ENCODE data around the gene METTL8. TPM values are rescaled to one million over a fixed set of nuclear protein-coding genes. Genes with fewer than 3 reads are reported as not detected.

Gene METTL8
- total RNA-seq, 4 donors from 2014 or later = 22.1 to 43.3 (median 31.5) TPM

DNA sequence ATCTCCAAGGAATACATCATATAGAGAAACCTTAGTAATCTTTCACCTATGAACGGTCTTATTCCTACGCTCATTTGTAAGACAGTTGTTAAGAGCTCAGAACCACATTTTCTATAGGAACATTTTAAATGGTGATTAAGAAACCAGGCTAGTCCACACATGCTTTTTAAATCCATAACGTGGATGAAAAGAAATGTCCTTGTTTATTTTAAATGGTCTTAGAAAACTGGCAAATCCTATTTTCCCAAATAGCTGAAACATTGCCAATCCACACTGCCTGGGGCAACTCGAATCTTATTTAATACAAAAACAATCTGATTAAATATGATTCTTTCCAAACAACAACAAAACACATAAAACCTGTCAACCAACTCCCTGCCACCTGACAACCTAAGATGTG is 23.7 kb downstream of the METTL8 start:
- intact Hi-C loops (cut with DNase I) = loop anchor here (10.0 kb wide), 1 partner anchor 135 kb away; no protein-coding TSS in a partner anchor
- H3K9me3 ChIP-seq = no peaks in the 10 kb centered on the region
- H3K4me3 ChIP-seq = peak overlapping the region in 2 of 4 donors; percentile 35
- peaks cover 7 to 34% (median 27%) of the 10 kb centered on the region in 4 donors for H3K4me1 ChIP-seq
- H3K36me3 ChIP-seq = no peaks in the 10 kb centered on the region
- peak overlapping the region in 3 of 4 donors; percentile 17 to 53 (median 40) for H3K27ac ChIP-seq (replicated peaks in 1 of 4)
- H3K27me3 ChIP-seq = no peaks in the 10 kb centered on the region
- TF ChIP-seq POLR2A (IDR thresholded peaks at IDR 0.05; ENCODE audit: low read depth) (no peak), POLR2AphosphoS5 (IDR thresholded peaks at IDR 0.05) (no peak), EP300 (IDR thresholded peaks at IDR 0.05) (no peak)
- TF ChIP-seq, protein P1, sequence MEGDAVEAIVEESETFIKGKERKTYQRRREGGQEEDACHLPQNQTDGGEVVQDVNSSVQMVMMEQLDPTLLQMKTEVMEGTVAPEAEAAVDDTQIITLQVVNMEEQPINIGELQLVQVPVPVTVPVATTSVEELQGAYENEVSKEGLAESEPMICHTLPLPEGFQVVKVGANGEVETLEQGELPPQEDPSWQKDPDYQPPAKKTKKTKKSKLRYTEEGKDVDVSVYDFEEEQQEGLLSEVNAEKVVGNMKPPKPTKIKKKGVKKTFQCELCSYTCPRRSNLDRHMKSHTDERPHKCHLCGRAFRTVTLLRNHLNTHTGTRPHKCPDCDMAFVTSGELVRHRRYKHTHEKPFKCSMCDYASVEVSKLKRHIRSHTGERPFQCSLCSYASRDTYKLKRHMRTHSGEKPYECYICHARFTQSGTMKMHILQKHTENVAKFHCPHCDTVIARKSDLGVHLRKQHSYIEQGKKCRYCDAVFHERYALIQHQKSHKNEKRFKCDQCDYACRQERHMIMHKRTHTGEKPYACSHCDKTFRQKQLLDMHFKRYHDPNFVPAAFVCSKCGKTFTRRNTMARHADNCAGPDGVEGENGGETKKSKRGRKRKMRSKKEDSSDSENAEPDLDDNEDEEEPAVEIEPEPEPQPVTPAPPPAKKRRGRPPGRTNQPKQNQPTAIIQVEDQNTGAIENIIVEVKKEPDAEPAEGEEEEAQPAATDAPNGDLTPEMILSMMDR (IDR thresholded peaks at IDR 0.05) = no peak
- 58% methylated on average over 4 of the region's 4 CpGs for WGBS
- DNase-seq (ENCODE audit: extremely low spot score) = no peak

DNA sequence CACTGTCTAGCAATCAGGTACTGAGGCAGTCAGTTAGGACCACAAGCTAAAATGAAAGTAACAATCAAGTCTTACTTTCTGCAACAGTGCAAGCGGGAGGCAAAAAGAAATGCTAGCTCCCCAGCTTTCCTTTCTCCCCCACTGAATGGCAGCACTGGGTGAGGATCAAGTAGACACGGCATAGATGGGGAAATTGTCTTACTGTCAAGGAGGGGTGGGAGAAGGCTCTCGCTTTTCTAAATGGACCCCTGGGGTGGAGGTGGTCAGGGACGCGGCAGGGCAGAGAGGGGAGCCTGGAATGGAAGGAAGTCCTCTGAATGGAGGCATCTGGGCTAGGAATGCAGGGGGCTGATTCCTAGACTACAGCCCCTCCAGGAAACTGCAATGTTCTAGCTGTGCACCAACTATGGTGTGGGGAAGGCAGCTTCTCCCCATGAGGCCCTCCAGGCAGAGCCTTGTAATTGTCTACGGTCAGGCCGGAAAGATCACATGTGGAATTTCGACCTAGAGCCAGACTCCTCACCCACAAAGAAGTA is 24.3 kb downstream of the METTL8 start:
- Histone ChIP-seq H3K9me3 (no peaks in the 10 kb centered on the region), H3K27me3 (no peaks in the 10 kb centered on the region), H3K4me3 (peak overlapping the region; percentile 33 to 48 (median 35)), H3K27ac (replicated peaks in 1 of 4) (peak overlapping the region in 3 of 4 donors; percentile 17 to 53 (median 40)), H3K36me3 (no peaks in the 10 kb centered on the region), H3K4me1 (peaks cover 7 to 37% (median 27%) of the 10 kb centered on the region in 4 donors)
- intact Hi-C loops (cut with DNase I) = no loop called here
- 66% methylated on average over 8 of the region's 8 CpGs for WGBS
- no peak for TF ChIP-seq POLR2AphosphoS5 (IDR thresholded peaks at IDR 0.05)
- DNase-seq (ENCODE audit: extremely low spot score) = no peak

DNA sequence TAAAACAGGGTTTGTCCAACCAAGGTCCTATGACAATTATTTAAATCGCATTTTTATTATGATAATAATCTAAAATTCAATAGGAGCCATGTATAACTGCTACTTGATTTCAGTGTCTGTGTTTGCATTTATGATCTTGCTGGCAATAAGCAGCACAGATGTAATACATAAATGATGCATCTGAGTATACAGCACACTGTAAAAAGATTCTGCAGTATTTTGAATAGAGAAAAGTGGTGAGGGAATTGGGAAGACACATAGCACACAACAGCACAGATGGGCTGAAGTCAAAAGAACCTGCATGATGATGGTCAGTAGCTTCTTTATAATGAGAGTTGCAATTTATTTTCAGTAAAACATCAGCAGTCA is 26.1 kb downstream of the METTL8 start:
- Histone ChIP-seq H3K4me1 (peaks cover 7 to 34% (median 23%) of the 10 kb centered on the region in 4 donors), H3K27ac (replicated peaks in 1 of 4) (no peak overlapping the region)

DNA sequence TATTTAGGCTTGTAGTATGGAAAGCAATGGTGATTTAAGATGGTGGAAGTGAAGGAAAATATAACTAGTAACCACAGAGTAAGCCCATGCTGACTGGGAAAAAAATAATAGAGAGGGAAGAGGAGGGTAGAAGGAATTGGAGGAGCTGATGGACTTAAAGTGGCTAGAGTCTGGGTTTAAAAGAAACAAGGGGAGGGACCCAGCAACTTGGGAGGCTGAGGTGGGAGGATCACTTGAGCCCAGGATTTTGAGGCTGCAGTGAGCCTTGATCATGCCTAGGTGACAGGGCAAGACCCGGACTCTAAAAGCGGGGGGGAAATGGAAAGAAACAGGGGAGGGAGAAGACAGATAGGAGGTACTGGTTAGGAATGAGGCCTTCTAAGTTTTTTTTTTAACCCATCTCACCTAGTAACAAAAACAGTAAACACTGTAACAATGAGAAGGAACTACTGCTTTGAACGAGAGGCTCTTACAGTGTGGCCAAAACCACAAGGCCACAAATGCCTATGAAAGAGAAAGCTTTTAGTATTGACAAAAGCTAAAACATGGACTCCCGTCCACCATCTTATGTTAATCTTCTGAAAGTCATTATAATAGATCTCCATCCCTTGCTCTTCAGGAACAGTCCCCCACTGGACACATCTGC is 26.6 kb downstream of the METTL8 start:
- no peaks in the 10 kb centered on the region for H3K36me3 ChIP-seq
- peaks cover 7 to 29% (median 19%) of the 10 kb centered on the region in 4 donors for H3K4me1 ChIP-seq
- no peak overlapping the region for H3K27ac ChIP-seq (replicated peaks in 1 of 4)
- DNase-seq (ENCODE audit: extremely low spot score) = no peak
- no peaks in the 10 kb centered on the region for H3K27me3 ChIP-seq
- intact Hi-C loops (cut with DNase I) = no loop called here
- H3K9me3 ChIP-seq = peaks cover 0 to 4% (median 0%) of the 10 kb centered on the region in 4 donors
- 93% methylated on average over 4 of the region's 4 CpGs for WGBS
- TF ChIP-seq POLR2AphosphoS5 (IDR thresholded peaks at IDR 0.05) (no peak), POLR2A (IDR thresholded peaks at IDR 0.05; ENCODE audit: low read depth) (no peak), EP300 (IDR thresholded peaks at IDR 0.05) (no peak)
- TF ChIP-seq, protein P1 (IDR thresholded peaks at IDR 0.05) = no peak
- H3K4me3 ChIP-seq = no peak overlapping the region

More for the DNA sequence above, 26.1 kb downstream of the METTL8 start:
- WGBS = 94% methylated on average over 1 of the region's 1 CpG
- Histone ChIP-seq H3K36me3 (no peaks in the 10 kb centered on the region), H3K4me3 (no peak overlapping the region), H3K27me3 (no peaks in the 10 kb centered on the region), H3K9me3 (no peaks in the 10 kb centered on the region)
- intact Hi-C loops (cut with DNase I) = no loop called here
- no peak for DNase-seq (ENCODE audit: extremely low spot score)
- TF ChIP-seq EP300 (IDR thresholded peaks at IDR 0.05) = no peak
- TF ChIP-seq POLR2AphosphoS5 (IDR thresholded peaks at IDR 0.05) = no peak
- TF ChIP-seq POLR2A (IDR thresholded peaks at IDR 0.05; ENCODE audit: low read depth) = no peak
- TF ChIP-seq, protein P1 (IDR thresholded peaks at IDR 0.05) = no peak

DNA sequence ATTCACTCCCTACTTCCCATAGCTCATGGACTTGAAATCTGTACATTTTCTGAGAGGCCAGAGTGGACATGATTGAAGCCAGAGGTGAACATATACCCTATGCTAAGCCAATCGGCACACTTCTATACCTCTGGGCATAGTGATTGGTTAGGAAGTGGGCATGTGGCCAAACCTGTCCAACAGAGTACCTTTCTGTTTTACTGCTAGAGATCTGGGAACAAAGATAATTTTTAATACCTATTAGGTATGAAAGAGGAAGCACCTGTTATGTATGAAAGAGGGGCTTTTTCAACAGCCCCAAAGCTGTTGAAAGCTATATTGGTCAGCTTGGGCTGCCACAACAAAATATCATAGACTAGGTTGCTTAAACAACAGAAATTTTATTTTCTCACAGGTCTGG is 27.7 kb downstream of the METTL8 start:
- no peaks in the 10 kb centered on the region for H3K36me3 ChIP-seq
- H3K9me3 ChIP-seq = peaks cover 0 to 9% (median 0%) of the 10 kb centered on the region in 4 donors
- peaks cover 7 to 23% (median 16%) of the 10 kb centered on the region in 4 donors for H3K4me1 ChIP-seq
- no peaks in the 10 kb centered on the region for H3K27me3 ChIP-seq
- intact Hi-C loops (cut with DNase I) = no loop called here
- no peak for DNase-seq (ENCODE audit: extremely low spot score)
- no peak for TF ChIP-seq POLR2A (IDR thresholded peaks at IDR 0.05; ENCODE audit: low read depth)
- TF ChIP-seq, protein P1 (IDR thresholded peaks at IDR 0.05) = no peak
- no peak for TF ChIP-seq POLR2AphosphoS5 (IDR thresholded peaks at IDR 0.05)
- TF ChIP-seq EP300 (IDR thresholded peaks at IDR 0.05) = no peak
- no peak overlapping the region for H3K4me3 ChIP-seq
- no peak overlapping the region for H3K27ac ChIP-seq (replicated peaks in 1 of 4)
- 81% methylated on average over 1 of the region's 1 CpG for WGBS

All from esophagus muscularis mucosa (tissue), 4 donors.